Panc1 (cell line): ENCODE measurements around the gene MSMP.

Experiments used
- POLR2AphosphoS5 ChIP-seq: IDR thresholded peaks from 2 replicates; pipeline ENCODE4 v1.6.1; 2012; ENCODE audit warnings: mild to moderate bottlenecking, low read depth, low read length, moderate library complexity
- TF ChIP-seq, protein P1 (sequence below): fragments of 450-650 bp; IDR thresholded peaks from 2 replicates; pipeline ENCODE4 v1.5.1; 2017; ENCODE audit warnings: mild to moderate bottlenecking
- TF ChIP-seq, protein P2 (sequence below), 2 experiments: IDR thresholded peaks; 2 replicates each; pipeline ENCODE4 v1.6.1; 2011 to 2012; ENCODE audit warnings: low read depth in 2 of 2, control low read depth in 1 of 2, low read length in 1 of 2, mild to moderate bottlenecking in 1 of 2, moderate library complexity in 1 of 2; ENCODE audit not compliant: insufficient read depth in 1 of 2

DNA sequence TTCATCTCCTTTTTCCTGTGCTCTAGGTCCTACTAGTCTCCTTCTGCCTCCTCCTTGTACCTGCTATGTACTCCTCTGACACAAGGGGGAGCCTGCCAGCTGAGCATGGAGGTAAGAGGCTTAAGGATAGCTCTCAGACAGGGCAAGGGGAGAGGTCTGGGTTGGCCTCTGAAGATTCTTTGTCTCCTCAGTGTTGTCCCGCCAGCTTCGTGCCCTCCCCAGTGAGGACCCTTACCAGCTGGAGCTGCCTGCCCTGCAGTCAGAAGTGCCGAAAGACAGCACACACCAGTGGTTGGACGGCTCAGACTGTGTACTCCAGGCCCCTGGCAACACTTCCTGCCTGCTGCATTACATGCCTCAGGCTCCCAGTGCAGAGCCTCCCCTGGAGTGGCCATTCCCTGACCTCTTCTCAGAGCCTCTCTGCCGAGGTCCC, 17.9 kb downstream of the MSMP start:
- TF ChIP-seq, protein P1, sequence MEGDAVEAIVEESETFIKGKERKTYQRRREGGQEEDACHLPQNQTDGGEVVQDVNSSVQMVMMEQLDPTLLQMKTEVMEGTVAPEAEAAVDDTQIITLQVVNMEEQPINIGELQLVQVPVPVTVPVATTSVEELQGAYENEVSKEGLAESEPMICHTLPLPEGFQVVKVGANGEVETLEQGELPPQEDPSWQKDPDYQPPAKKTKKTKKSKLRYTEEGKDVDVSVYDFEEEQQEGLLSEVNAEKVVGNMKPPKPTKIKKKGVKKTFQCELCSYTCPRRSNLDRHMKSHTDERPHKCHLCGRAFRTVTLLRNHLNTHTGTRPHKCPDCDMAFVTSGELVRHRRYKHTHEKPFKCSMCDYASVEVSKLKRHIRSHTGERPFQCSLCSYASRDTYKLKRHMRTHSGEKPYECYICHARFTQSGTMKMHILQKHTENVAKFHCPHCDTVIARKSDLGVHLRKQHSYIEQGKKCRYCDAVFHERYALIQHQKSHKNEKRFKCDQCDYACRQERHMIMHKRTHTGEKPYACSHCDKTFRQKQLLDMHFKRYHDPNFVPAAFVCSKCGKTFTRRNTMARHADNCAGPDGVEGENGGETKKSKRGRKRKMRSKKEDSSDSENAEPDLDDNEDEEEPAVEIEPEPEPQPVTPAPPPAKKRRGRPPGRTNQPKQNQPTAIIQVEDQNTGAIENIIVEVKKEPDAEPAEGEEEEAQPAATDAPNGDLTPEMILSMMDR = no peak
- peak; percentile 61 for TF ChIP-seq POLR2AphosphoS5
- TF ChIP-seq, protein P2, sequence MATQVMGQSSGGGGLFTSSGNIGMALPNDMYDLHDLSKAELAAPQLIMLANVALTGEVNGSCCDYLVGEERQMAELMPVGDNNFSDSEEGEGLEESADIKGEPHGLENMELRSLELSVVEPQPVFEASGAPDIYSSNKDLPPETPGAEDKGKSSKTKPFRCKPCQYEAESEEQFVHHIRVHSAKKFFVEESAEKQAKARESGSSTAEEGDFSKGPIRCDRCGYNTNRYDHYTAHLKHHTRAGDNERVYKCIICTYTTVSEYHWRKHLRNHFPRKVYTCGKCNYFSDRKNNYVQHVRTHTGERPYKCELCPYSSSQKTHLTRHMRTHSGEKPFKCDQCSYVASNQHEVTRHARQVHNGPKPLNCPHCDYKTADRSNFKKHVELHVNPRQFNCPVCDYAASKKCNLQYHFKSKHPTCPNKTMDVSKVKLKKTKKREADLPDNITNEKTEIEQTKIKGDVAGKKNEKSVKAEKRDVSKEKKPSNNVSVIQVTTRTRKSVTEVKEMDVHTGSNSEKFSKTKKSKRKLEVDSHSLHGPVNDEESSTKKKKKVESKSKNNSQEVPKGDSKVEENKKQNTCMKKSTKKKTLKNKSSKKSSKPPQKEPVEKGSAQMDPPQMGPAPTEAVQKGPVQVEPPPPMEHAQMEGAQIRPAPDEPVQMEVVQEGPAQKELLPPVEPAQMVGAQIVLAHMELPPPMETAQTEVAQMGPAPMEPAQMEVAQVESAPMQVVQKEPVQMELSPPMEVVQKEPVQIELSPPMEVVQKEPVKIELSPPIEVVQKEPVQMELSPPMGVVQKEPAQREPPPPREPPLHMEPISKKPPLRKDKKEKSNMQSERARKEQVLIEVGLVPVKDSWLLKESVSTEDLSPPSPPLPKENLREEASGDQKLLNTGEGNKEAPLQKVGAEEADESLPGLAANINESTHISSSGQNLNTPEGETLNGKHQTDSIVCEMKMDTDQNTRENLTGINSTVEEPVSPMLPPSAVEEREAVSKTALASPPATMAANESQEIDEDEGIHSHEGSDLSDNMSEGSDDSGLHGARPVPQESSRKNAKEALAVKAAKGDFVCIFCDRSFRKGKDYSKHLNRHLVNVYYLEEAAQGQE (IDR thresholded peaks at IDR 0.05; ENCODE audit: insufficient read depth in 1 of 2, low read depth in 2 of 2, low read length in 1 of 2) = no peak
